ENCODE data around the gene TRPM1. TPM values are rescaled to one million over a fixed set of nuclear protein-coding genes. Genes with fewer than 3 reads are reported as not detected.

TRPM1 gene
- total RNA-seq, 2 experiments from 2014 or later = not detected

GRCh38 chr15:31077181-31077580 is 24.3 kb downstream of the TRPM1 start:
- intact Hi-C loops (cut with micrococcal nuclease) = no loop called here
- H3K27ac Mint-ChIP-seq = no peak overlapping the region
- H3K9me3 Mint-ChIP-seq = no peaks in the 10 kb centered on the region
- TF ChIP-seq CTCF (IDR thresholded peaks at IDR 0.05) = no peak
- H3K27me3 Mint-ChIP-seq = peaks cover 13% of the 10 kb centered on the region
- H3K4me3 Mint-ChIP-seq = no peak overlapping the region
- ChIA-PET CTCF (no interaction called here), POLR2A (interaction anchor here (0.6 kb wide), 1 partner anchor 481 kb away, joined by 4 read pairs; no protein-coding TSS in a partner anchor)
- H3K4me1 Mint-ChIP-seq (ENCODE audit: low read depth) = peaks cover 4% of the 10 kb centered on the region
- DNase-seq (no peak), ATAC-seq (no peak)
- H3K36me3 Mint-ChIP-seq (ENCODE audit: low read depth) = no peaks in the 10 kb centered on the region

- Mint-ChIP-seq H3K27me3 (peaks cover 10% of the 10 kb centered on the region), H3K36me3 (ENCODE audit: low read depth) (no peaks in the 10 kb centered on the region), H3K27ac (no peak overlapping the region), H3K4me1 (ENCODE audit: low read depth) (no peaks in the 10 kb centered on the region), H3K9me3 (no peaks in the 10 kb centered on the region), H3K4me3 (no peak overlapping the region)
- intact Hi-C loops (cut with micrococcal nuclease) = no loop called here
- DNase-seq (no peak), ATAC-seq (no peak)
- ChIA-PET POLR2A (no interaction called here), CTCF (no interaction called here)
- TF ChIP-seq CTCF (IDR thresholded peaks at IDR 0.05) = no peak
Observed at GRCh38 chr15:31074321-31074720, 27.2 kb downstream of the TRPM1 start.

- TF ChIP-seq CTCF (IDR thresholded peaks at IDR 0.05) = no peak
- H3K27ac Mint-ChIP-seq = no peak overlapping the region
- H3K4me1 Mint-ChIP-seq (ENCODE audit: low read depth) = no peaks in the 10 kb centered on the region
- peaks cover 2% of the 10 kb centered on the region for H3K27me3 Mint-ChIP-seq
- ATAC-seq (no peak), DNase-seq (no peak)
- no peaks in the 10 kb centered on the region for H3K9me3 Mint-ChIP-seq
- POLR2A ChIA-PET = no interaction called here
- H3K4me3 Mint-ChIP-seq = no peak overlapping the region
- intact Hi-C loops (cut with micrococcal nuclease) = no loop called here
- no peaks in the 10 kb centered on the region for H3K36me3 Mint-ChIP-seq (ENCODE audit: low read depth)
- CTCF ChIA-PET = no interaction called here
Observed at GRCh38 chr15:31070867-31071266, 30.7 kb downstream of the TRPM1 start.

- no peak for TF ChIP-seq CTCF (IDR thresholded peaks at IDR 0.05)
Observed at GRCh38 chr15:31069360-31070000, 32.0 kb downstream of the TRPM1 start.

GRCh38 chr15:31067890-31068603 is 33.5 kb downstream of the TRPM1 start:
- Mint-ChIP-seq H3K27ac (no peak overlapping the region), H3K4me1 (ENCODE audit: low read depth) (no peaks in the 10 kb centered on the region), H3K9me3 (no peaks in the 10 kb centered on the region), H3K27me3 (no peaks in the 10 kb centered on the region), H3K36me3 (ENCODE audit: low read depth) (no peaks in the 10 kb centered on the region), H3K4me3 (no peak overlapping the region)
- DNase-seq (no peak), ATAC-seq (no peak)
- intact Hi-C loops (cut with micrococcal nuclease) = no loop called here
- CTCF ChIA-PET = interaction anchor here (0.7 to 1.6 kb wide), 2 partner anchors 61 kb away, joined by 3 to 4 read pairs; no protein-coding TSS in a partner anchor
- no peak for TF ChIP-seq CTCF (IDR thresholded peaks at IDR 0.05)
- POLR2A ChIA-PET = no interaction called here

More at GRCh38 chr15:31069360-31070000, 32.0 kb downstream of the TRPM1 start:
- ChIA-PET POLR2A (interaction anchor here (0.6 kb wide), 1 partner anchor 43 kb away, joined by 3 read pairs; no protein-coding TSS in a partner anchor), CTCF (interaction anchor here (1.0 kb wide), 1 partner anchor 60 kb away, joined by 3 read pairs; no protein-coding TSS in a partner anchor)
- Mint-ChIP-seq H3K9me3 (no peaks in the 10 kb centered on the region), H3K4me1 (ENCODE audit: low read depth) (no peaks in the 10 kb centered on the region), H3K36me3 (ENCODE audit: low read depth) (no peaks in the 10 kb centered on the region), H3K27me3 (no peaks in the 10 kb centered on the region), H3K27ac (no peak overlapping the region), H3K4me3 (no peak overlapping the region)
- no peak for ATAC-seq
- DNase-seq = no peak
- intact Hi-C loops (cut with micrococcal nuclease) = no loop called here

All from activated CD8-positive, alpha-beta T cell treated with anti-CD3 and anti-CD28 coated beads for 36 hours (primary cell).